Type B pancreatic cell (in vitro differentiated cells): ENCODE measurements around the gene RAD50. TPM values are rescaled to one million over a fixed set of nuclear protein-coding genes. Genes with fewer than 3 reads are reported as not detected.
"Not testable (repeated sequence)": the region's sequence is repeated elsewhere in the genome, so short reads cannot be mapped to it uniquely, and the experiment has no call there.

ENCODE experiments used
- DNase-seq: peaks from one replicate; pipeline ENCODE4 v3.0.0; 2021; ENCODE audit warnings: mixed read lengths; ENCODE audit not compliant: unreplicated experiment; ENCODE audit errors: extremely low spot score
- H3K27ac Mint-ChIP-seq: 2 replicates; pipeline ENCODE4 v1.8.0; 2021; ENCODE audit warnings: mild to moderate bottlenecking, mixed read lengths
- H3K27me3 Mint-ChIP-seq: 2 replicates; pipeline ENCODE4 v1.8.0; 2021; ENCODE audit warnings: mixed read lengths
- H3K36me3 Mint-ChIP-seq: 2 replicates; pipeline ENCODE4 v1.8.0; 2021; ENCODE audit warnings: mixed read lengths
- H3K4me1 Mint-ChIP-seq: one replicate; pipeline ENCODE4 v1.8.0; 2021; ENCODE audit warnings: mixed read lengths; ENCODE audit not compliant: unreplicated experiment
- H3K4me3 Mint-ChIP-seq: 2 replicates; pipeline ENCODE4 v1.8.0; 2021; ENCODE audit warnings: mild to moderate bottlenecking, mixed read lengths
- H3K9me3 Mint-ChIP-seq: 2 replicates; pipeline ENCODE4 v1.8.0; 2021; ENCODE audit warnings: mixed read lengths
- total RNA-seq: library from RNA; stranded (reverse); gene quantifications from 2 replicates; pipeline ENCODE4 v1.2.1, GENCODE V29; 2021; ENCODE audit warnings: low replicate concordance
- TF ChIP-seq, protein P1 (sequence below): fragments of 200-600 bp; sonication (generic); conservative IDR thresholded peaks from 2 replicates; pipeline ENCODE4 v1.5.0; 2021; ENCODE audit warnings: antibody characterized with exemption, mild to moderate bottlenecking

Gene RAD50
- total RNA-seq, 1 donor from 2014 or later = 41.3 TPM

DNA sequence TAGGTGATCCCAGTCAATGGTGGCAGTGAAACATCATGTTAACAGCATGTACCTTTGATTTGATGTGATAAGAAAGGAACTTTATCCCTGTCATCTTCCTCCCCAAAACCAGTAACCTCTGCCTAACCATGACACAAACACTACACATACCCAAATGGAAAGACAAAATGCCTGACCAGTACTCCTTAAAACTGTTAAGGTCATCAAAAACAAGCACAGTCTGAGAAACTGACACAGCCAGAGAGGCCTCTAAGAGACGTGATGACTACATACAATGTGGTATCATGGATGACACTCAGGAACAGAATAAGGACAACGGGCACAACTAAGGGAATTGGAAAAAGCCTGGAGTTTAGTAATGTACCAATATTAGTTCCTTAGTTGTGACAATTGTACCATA is 9.5 kb upstream of the RAD50 start:
- peaks cover 4% of the 10 kb centered on the region for H3K4me1 Mint-ChIP-seq
- no peaks in the 10 kb centered on the region for H3K36me3 Mint-ChIP-seq
- no peak overlapping the region for H3K27ac Mint-ChIP-seq
- no peak overlapping the region for H3K4me3 Mint-ChIP-seq
- H3K27me3 Mint-ChIP-seq = peaks cover 3% of the 10 kb centered on the region
- no peak for DNase-seq
- TF ChIP-seq, protein P1, sequence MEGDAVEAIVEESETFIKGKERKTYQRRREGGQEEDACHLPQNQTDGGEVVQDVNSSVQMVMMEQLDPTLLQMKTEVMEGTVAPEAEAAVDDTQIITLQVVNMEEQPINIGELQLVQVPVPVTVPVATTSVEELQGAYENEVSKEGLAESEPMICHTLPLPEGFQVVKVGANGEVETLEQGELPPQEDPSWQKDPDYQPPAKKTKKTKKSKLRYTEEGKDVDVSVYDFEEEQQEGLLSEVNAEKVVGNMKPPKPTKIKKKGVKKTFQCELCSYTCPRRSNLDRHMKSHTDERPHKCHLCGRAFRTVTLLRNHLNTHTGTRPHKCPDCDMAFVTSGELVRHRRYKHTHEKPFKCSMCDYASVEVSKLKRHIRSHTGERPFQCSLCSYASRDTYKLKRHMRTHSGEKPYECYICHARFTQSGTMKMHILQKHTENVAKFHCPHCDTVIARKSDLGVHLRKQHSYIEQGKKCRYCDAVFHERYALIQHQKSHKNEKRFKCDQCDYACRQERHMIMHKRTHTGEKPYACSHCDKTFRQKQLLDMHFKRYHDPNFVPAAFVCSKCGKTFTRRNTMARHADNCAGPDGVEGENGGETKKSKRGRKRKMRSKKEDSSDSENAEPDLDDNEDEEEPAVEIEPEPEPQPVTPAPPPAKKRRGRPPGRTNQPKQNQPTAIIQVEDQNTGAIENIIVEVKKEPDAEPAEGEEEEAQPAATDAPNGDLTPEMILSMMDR = no peak
- no peaks in the 10 kb centered on the region for H3K9me3 Mint-ChIP-seq

DNA sequence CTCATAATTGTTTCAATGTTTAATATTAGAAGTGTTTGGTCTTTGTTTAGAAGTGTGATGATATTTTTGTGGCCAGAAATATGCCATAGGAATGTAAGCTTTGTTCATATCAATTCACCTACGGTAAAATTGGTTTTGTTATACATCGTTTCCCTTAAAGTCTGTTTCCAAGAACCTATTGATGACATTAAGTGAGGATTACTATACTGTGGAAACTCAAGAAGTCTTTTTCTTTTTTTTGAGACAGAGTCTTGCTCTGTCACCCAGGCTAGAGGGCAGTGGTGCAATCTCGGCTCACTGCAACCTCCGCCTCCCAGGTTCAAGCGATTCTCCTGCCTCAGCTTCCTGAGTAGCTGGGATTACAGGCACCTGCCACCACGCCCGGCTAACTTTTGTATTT is 7.9 kb upstream of the RAD50 start:
- H3K27ac Mint-ChIP-seq, DNase-seq, H3K4me3 Mint-ChIP-seq, H3K9me3 Mint-ChIP-seq, H3K4me1 Mint-ChIP-seq, H3K36me3 Mint-ChIP-seq, H3K27me3 Mint-ChIP-seq: not testable (repeated sequence)

DNA sequence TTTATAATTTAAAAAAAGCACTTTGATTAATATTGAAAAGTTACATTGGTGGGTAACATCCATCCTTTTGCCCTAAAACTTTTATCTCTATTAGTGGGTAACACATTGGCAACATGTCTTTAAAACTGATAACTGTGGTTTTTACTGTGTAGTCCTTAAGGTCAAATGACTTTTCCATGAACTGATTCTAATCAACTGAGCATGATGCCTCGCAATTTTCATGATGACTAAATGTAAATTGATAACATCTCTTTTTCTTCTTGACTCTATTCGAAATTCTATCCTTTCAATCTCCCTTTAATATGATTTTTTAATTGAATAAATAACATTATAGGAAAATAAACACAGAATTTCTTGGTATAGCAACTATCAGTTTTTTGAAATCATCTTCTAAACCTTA is 7.2 kb upstream of the RAD50 start:
- H3K9me3 Mint-ChIP-seq = no peaks in the 10 kb centered on the region
- no peak overlapping the region for H3K4me3 Mint-ChIP-seq
- TF ChIP-seq, protein P1 = no peak
- no peak for DNase-seq
- no peaks in the 10 kb centered on the region for H3K36me3 Mint-ChIP-seq
- no peak overlapping the region for H3K27ac Mint-ChIP-seq
- H3K4me1 Mint-ChIP-seq = peaks cover 4% of the 10 kb centered on the region
- no peaks in the 10 kb centered on the region for H3K27me3 Mint-ChIP-seq

DNA sequence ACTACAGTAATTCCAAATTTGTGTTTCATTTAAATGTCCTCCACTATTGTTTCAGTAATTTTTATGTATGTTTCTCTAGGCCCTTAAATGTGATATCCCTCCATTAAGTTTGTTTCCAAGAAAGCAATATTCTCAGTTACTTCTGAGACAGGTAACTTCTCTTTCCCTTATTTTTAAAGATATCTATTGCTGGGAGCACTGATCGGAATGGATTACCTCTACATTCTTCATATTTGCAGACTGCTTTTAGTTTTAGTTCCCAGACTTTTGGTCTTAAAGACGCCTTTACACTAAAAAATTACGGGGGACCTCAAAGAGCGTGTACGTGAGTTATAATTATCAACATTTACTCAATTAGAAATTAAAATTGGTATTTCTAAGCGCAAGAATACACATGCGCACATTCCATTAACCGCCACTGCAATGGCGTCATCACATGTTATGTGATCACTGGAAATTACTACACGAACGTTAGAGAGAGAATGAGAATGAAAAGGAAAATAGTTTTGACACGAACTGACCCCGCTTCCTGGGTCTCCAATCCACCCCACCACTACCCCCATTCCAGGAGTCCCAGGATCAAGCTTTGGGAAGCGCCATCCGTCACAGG is 519 bp upstream of the RAD50 start:
- peak overlapping the region; percentile 94 for H3K27ac Mint-ChIP-seq
- H3K9me3 Mint-ChIP-seq = no peaks in the 10 kb centered on the region
- TF ChIP-seq, protein P1 = no peak
- H3K4me3 Mint-ChIP-seq = peak overlapping the region; percentile 98
- H3K4me1 Mint-ChIP-seq = peaks cover 15% of the 10 kb centered on the region
- H3K27me3 Mint-ChIP-seq = no peaks in the 10 kb centered on the region
- no peak for DNase-seq
- H3K36me3 Mint-ChIP-seq = peaks cover 5% of the 10 kb centered on the region

DNA sequence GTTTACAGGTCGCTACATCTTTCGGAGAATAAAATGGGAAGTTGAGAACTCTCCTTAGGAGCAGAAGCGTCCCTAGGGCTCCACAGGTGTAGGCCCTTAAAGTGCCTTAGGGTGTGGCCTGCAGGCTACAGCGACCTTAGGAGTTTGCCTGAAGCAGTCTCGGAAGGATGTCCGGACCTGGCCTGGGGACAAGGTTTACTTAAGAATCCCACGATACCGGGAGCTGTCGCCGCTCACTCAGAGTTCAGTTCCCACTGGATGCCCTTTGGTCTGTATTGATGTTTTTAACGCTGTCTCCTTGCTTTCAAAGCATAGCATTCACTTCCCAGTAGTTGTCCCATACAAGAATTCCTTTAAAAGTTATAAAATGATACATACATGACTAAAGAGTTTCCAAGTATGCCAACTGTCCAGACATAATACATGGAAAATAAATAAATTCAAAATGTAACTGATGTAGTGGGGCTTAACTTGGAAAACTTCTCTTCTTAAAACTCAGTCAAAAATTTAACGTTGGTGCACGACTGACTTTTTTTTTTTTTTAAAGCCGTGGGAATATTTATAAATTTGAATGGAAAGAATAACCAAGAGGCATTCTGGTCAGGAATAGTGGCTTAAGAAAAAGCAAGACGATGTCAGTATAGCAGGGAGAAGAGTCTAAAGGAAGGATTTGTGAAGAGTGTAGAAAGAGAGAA is 848 bp downstream of the RAD50 start:
- no peak for DNase-seq
- peaks cover 15% of the 10 kb centered on the region for H3K4me1 Mint-ChIP-seq
- H3K27me3 Mint-ChIP-seq = no peaks in the 10 kb centered on the region
- peak overlapping the region; percentile 94 for H3K27ac Mint-ChIP-seq
- H3K4me3 Mint-ChIP-seq = peak overlapping the region; percentile 98
- no peaks in the 10 kb centered on the region for H3K9me3 Mint-ChIP-seq
- TF ChIP-seq, protein P1 = no peak
- H3K36me3 Mint-ChIP-seq = peaks cover 5% of the 10 kb centered on the region

DNA sequence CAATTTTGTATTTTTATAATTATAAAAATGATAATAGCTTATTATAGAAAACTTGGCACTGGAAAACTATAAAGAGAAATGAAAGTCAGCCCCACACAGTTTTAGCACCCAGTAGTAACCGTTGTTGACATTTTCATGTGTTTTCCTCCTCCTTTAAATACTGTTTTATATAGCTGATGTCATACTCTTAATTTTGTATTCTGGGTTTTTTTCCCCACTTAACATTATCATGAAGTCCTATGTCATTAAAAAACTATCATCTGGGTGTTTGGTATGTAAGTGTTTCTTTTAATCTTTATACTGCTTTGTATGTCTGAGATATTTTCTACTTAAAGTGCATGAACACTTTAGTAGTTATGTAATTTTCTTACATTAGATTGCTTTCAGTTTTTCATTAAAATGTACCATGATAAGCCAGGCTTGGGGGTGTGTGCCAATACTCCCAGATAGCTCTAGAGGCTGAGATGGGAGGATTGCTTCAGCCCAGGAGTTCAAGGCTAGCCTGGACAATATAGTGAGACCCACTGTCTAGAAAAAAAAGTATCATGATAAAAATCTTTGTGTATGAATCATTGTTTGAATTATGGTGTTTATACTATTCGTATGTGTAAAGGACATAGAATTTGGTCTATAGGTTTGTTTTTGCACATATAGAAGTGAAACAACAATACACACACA is 2.7 kb downstream of the RAD50 start:
- Mint-ChIP-seq H3K4me3 (peak overlapping the region; percentile 55), H3K27me3 (no peaks in the 10 kb centered on the region), H3K4me1 (peaks cover 15% of the 10 kb centered on the region), H3K27ac (no peak overlapping the region), H3K36me3 (peaks cover 5% of the 10 kb centered on the region), H3K9me3 (no peaks in the 10 kb centered on the region)
- no peak for DNase-seq
- TF ChIP-seq, protein P1 = no peak
